SU-DHL-6 (cell line): ENCODE measurements around the gene NCEH1.
A peak's percentile ranks its signal among the peaks of the same experiment; 100 is the strongest.
"Not testable (repeated sequence)": the region's sequence is repeated elsewhere in the genome, so short reads cannot be mapped to it uniquely, and the experiment has no call there.

Source experiments
- H2AFZ ChIP-seq: fragments of 200-600 bp; sonication (generic); 2 replicates; pipeline ENCODE4 v1.6.1; 2014; ENCODE audit warnings: low read depth, mild to moderate bottlenecking, moderate library complexity, mixed read lengths, antibody characterized with exemption, low read length; ENCODE audit not compliant: severe bottlenecking
- H3F3A ChIP-seq: fragments of 200-600 bp; shearing (Covaris generic); 2 replicates; pipeline ENCODE4 v1.6.0; 2016; ENCODE audit warnings: antibody characterized with exemption, mild to moderate bottlenecking; ENCODE audit not compliant: insufficient read depth
- H3K27ac ChIP-seq: fragments of 200-600 bp; sonication (generic); 2 replicates; pipeline ENCODE4 v1.5.1; 2016; ENCODE audit warnings: low read depth, mild to moderate bottlenecking, low read length, moderate library complexity, mixed read lengths
- H3K27me3 ChIP-seq: fragments of 200-600 bp; sonication (generic), shearing (Covaris generic); 2 replicates; pipeline ENCODE4 v1.6.0; 2014; ENCODE audit warnings: mild to moderate bottlenecking, low read length
- H3K36me3 ChIP-seq: fragments of 200-600 bp; sonication (generic); 2 replicates; pipeline ENCODE4 v1.6.1; 2014; ENCODE audit warnings: mild to moderate bottlenecking, low read length, mixed read lengths
- H3K4me2 ChIP-seq: fragments of 300-600, 200-600 bp; shearing (Covaris generic), sonication (generic); 2 replicates; pipeline ENCODE4 v1.6.0; 2014; ENCODE audit warnings: low read length, low read depth, mild to moderate bottlenecking; ENCODE audit not compliant: poor library complexity, severe bottlenecking
- H3K4me3 ChIP-seq: fragments of 200-600 bp; sonication (generic); 2 replicates; pipeline ENCODE4 v1.5.1; 2014; ENCODE audit warnings: antibody characterized with exemption, low read length, mild to moderate bottlenecking, mixed read lengths; ENCODE audit not compliant: insufficient read depth, poor library complexity, severe bottlenecking
- H3K79me2 ChIP-seq: fragments of 200-600 bp; sonication (generic); 2 replicates; pipeline ENCODE4 v1.6.1; 2014; ENCODE audit warnings: mild to moderate bottlenecking, low read length, moderate library complexity; ENCODE audit not compliant: insufficient read depth
- H3K9ac ChIP-seq: fragments of 200-600 bp; sonication (generic); 2 replicates; pipeline ENCODE4 v1.7.0; 2014; ENCODE audit warnings: mild to moderate bottlenecking, low read length
- H3K9me2 ChIP-seq: fragments of 200-600 bp; sonication (generic); replicated peaks from 2 replicates; pipeline ENCODE4 v1.6.1; 2014; ENCODE audit warnings: low read length; ENCODE audit not compliant: insufficient read depth
- H3K9me3 ChIP-seq: fragments of 200-600 bp; sonication (generic); 2 replicates; pipeline ENCODE4 v1.6.1; 2014; ENCODE audit warnings: low read length, mixed read lengths; ENCODE audit not compliant: insufficient read depth
- H4K20me1 ChIP-seq: fragments of 200-600 bp; sonication (generic); 2 replicates; pipeline ENCODE4 v1.6.1; 2014; ENCODE audit warnings: low read depth, mild to moderate bottlenecking, antibody characterized with exemption, low read length, moderate library complexity, mixed read lengths
- CTCF ChIP-seq: fragments of 200-600 bp; sonication (generic); IDR thresholded peaks from one replicate; pipeline ENCODE4 v1.5.1; 2017; ENCODE audit warnings: antibody characterized with exemption, mild to moderate bottlenecking, low read length, moderate library complexity; ENCODE audit not compliant: insufficient read depth, poor library complexity, severe bottlenecking
- EZH2phosphoT487 ChIP-seq: fragments of 200-600 bp; sonication (generic), shearing (Covaris generic); conservative IDR thresholded peaks from 2 replicates; pipeline ENCODE4 v1.6.1; 2018; ENCODE audit warnings: mild to moderate bottlenecking, antibody characterized with exemption, low read length, moderate library complexity, mixed read lengths

Gene NCEH1

GRCh38 chr3:172595664-172596393, 115.0 kb downstream of the NCEH1 start:
- Histone ChIP-seq H3K4me3 (no peak overlapping the region), H3K27ac (no peak overlapping the region)
- TF ChIP-seq CTCF: peak; percentile 52
- TF ChIP-seq EZH2phosphoT487: no peak

GRCh38 chr3:172594900-172595663, 115.8 kb downstream of the NCEH1 start:
- H3K9ac ChIP-seq, H3K27ac ChIP-seq, H2AFZ ChIP-seq, H3K27me3 ChIP-seq, H3K4me2 ChIP-seq, H4K20me1 ChIP-seq, H3K9me3 ChIP-seq, H3K4me3 ChIP-seq, H3K36me3 ChIP-seq, H3F3A ChIP-seq, H3K9me2 ChIP-seq, H3K79me2 ChIP-seq: not testable (repeated sequence)

More at GRCh38 chr3:172595664-172596393, 115.0 kb downstream of the NCEH1 start:
- Histone ChIP-seq H3F3A (no peaks in the 10 kb centered on the region), H3K36me3 (no peaks in the 10 kb centered on the region), H3K9me2 (no peaks in the 10 kb centered on the region), H3K4me2 (no peak overlapping the region), H2AFZ (no peak overlapping the region), H3K9me3 (no peaks in the 10 kb centered on the region), H4K20me1 (no peaks in the 10 kb centered on the region), H3K79me2 (no peaks in the 10 kb centered on the region), H3K27me3 (no peaks in the 10 kb centered on the region), H3K9ac (no peak overlapping the region)

GRCh38 chr3:172592898-172593669, 117.8 kb downstream of the NCEH1 start:
- H2AFZ ChIP-seq: no peak overlapping the region
- no peak for TF ChIP-seq EZH2phosphoT487
- TF ChIP-seq CTCF: no peak
- no peaks in the 10 kb centered on the region for H3F3A ChIP-seq
- H3K9ac ChIP-seq: no peak overlapping the region
- no peak overlapping the region for H3K27ac ChIP-seq
- H3K4me3 ChIP-seq: no peak overlapping the region
- no peaks in the 10 kb centered on the region for H3K36me3 ChIP-seq
- no peaks in the 10 kb centered on the region for H3K79me2 ChIP-seq
- no peaks in the 10 kb centered on the region for H3K9me2 ChIP-seq
- no peaks in the 10 kb centered on the region for H3K27me3 ChIP-seq
- no peaks in the 10 kb centered on the region for H3K9me3 ChIP-seq
- no peak overlapping the region for H3K4me2 ChIP-seq
- H4K20me1 ChIP-seq: no peaks in the 10 kb centered on the region
